K562 (cell line): ENCODE measurements around the gene LGALS3BP. TPM values are rescaled to one million over a fixed set of nuclear protein-coding genes. Genes with fewer than 3 reads are reported as not detected.

Source experiments
- ATAC-seq: fragments of 200-7000 bp; cut with Tn5 transposase; 3 replicates; pipeline ENCODE4 v1.9.1; 2020; ENCODE audit warnings: moderate library complexity
- BruUV-seq: library from RNA; stranded (reverse); fragments of 400-500 nt; replicated peaks from 2 replicates; lab custom pipeline; 2021; lab: Mats Ljungman, UMichigan
- CTCF ChIA-PET: fragments of 300-600 bp; formaldehyde crosslinking; extraction: SDS; loops from one replicate; lab custom pipeline; 2021; ENCODE audit warnings: low intra/inter-chr PET ratio; lab: Yijun Ruan, JAX
- POLR2A ChIA-PET: fragments of 300-600, 350-650 bp; sonication (Branson Sonifier 250); formaldehyde crosslinking; extraction: SDS; loops from one replicate; lab custom pipeline; 2021; ENCODE audit warnings: antibody characterized with exemption, inconsistent platforms; lab: Yijun Ruan, JAX
- DNase-seq, 4 experiments: peaks; one replicate each; pipeline versions ENCODE4 v3.0.0 to v3.0.0-alpha.2; 2011 to 2018; ENCODE audit warnings: low spot score in 3 of 4, mixed read lengths in 3 of 4; ENCODE audit errors: extremely low read depth in 1 of 4
- FAIRE-seq: peaks from 2 replicates; lab custom pipeline; 2011; peaks lifted over from hg19 to GRCh38; lab: Jason Lieb, UNC
- H2AFZ ChIP-seq: 2 replicates; pipeline ENCODE4 v1.6.0; 2011; ENCODE audit warnings: low read depth, low read length, control low read depth, inconsistent platforms
- H3K27ac ChIP-seq: fragments of 200-600 bp; 3 replicates; pipeline ENCODE4 v1.8.0; 2011; ENCODE audit warnings: low read depth, mild to moderate bottlenecking, control low read depth, inconsistent platforms, low read length, moderate library complexity, mixed read lengths; ENCODE audit errors: extremely low read depth
- H3K27me3 ChIP-seq, 2 experiments: fragments of 300-600 bp in 1 of 2; 2 replicates in 1 of 2; 3 replicates in 1 of 2; pipeline versions ENCODE4 v1.6.0 to v1.8.0; 2011; ENCODE audit warnings: inconsistent platforms in 2 of 2, low read length in 2 of 2, mild to moderate bottlenecking in 1 of 2, mixed read lengths in 1 of 2, moderate library complexity in 1 of 2; ENCODE audit not compliant: control insufficient read depth in 2 of 2, insufficient read depth in 2 of 2
- H3K36me3 ChIP-seq: fragments of 300-600 bp; 3 replicates; pipeline ENCODE4 v1.8.0; 2011; ENCODE audit warnings: mild to moderate bottlenecking, low read length, inconsistent platforms; ENCODE audit not compliant: control insufficient read depth, insufficient read depth
- H3K4me1 ChIP-seq, 2 experiments: fragments of 200-600 bp in 1 of 2; replicated peaks in 1 of 2; 2 replicates in 1 of 2; 3 replicates in 1 of 2; pipeline versions ENCODE4 v1.5.1 to v1.8.0; 2011; ENCODE audit warnings: inconsistent platforms in 2 of 2, low read length in 2 of 2, mild to moderate bottlenecking in 1 of 2, mixed read lengths in 1 of 2, moderate library complexity in 1 of 2; ENCODE audit not compliant: control insufficient read depth in 2 of 2, insufficient read depth in 2 of 2
- H3K4me2 ChIP-seq: 2 replicates; pipeline ENCODE4 v1.6.1; 2011; ENCODE audit warnings: low read length, control low read depth, inconsistent platforms, mixed read lengths; ENCODE audit not compliant: insufficient read depth
- H3K4me3 ChIP-seq: fragments of 200-600 bp; sonication (generic), shearing (Covaris generic); 2 replicates; pipeline ENCODE4 v1.5.1; 2016; ENCODE audit warnings: control low read depth, inconsistent platforms
- H3K79me2 ChIP-seq: fragments of 200-600 bp; 3 replicates; pipeline ENCODE4 v1.8.0; 2011; ENCODE audit warnings: low read length, inconsistent platforms; ENCODE audit not compliant: control insufficient read depth, insufficient read depth
- H3K9ac ChIP-seq, 2 experiments: 2 replicates each; pipeline versions ENCODE4 v1.6.0 to v1.6.1; 2011; ENCODE audit warnings: low read depth in 2 of 2, low read length in 2 of 2, control low read depth in 1 of 2, inconsistent platforms in 1 of 2, mild to moderate bottlenecking in 1 of 2, mixed read lengths in 1 of 2; ENCODE audit not compliant: insufficient read depth in 1 of 2
- H3K9me1 ChIP-seq: one replicate; pipeline ENCODE4 v1.6.0; 2011; ENCODE audit warnings: inconsistent platforms, mild to moderate bottlenecking, low read length, moderate library complexity; ENCODE audit not compliant: control insufficient read depth, insufficient read depth
- H3K9me3 ChIP-seq: replicated peaks from 2 replicates; pipeline ENCODE4 v1.5.1; 2011; ENCODE audit warnings: low read depth, low read length, inconsistent platforms; ENCODE audit not compliant: control insufficient read depth, insufficient read depth
- H4K20me1 ChIP-seq: replicated peaks from 2 replicates; pipeline ENCODE4 v1.6.1; 2011; ENCODE audit warnings: low read length, inconsistent platforms, mixed read lengths; ENCODE audit not compliant: control insufficient read depth, insufficient read depth
- CREM ChIP-seq: IDR thresholded peaks from 2 replicates; pipeline ENCODE4 v1.6.1; 2014; ENCODE audit warnings: antibody characterized with exemption, low read depth
- EHMT2 ChIP-seq: fragments of 450-650 bp; IDR thresholded peaks from 2 replicates; pipeline ENCODE4 v1.6.1; 2018; ENCODE audit warnings: antibody characterized with exemption
- EZH2 ChIP-seq: IDR thresholded peaks from 2 replicates; pipeline ENCODE4 v1.6.1; 2012; ENCODE audit warnings: low read depth, mild to moderate bottlenecking, inconsistent platforms, low read length, borderline replicate concordance
- FOSL1 ChIP-seq: fragments of 200-800 bp; sonication (Bioruptor generic); conservative IDR thresholded peaks from 2 replicates; pipeline ENCODE4 v1.6.1; 2016; ENCODE audit warnings: missing genetic modification characterization, missing compliant biosample characterization
- FOXJ2 ChIP-seq: fragments of 200-800 bp; sonication (Bioruptor generic); IDR thresholded peaks from 2 replicates; pipeline ENCODE4 v1.6.1; 2016; ENCODE audit warnings: missing genetic modification characterization, missing compliant biosample characterization
- HOXB6 ChIP-seq: fragments of 250-450 bp; sonication (Bioruptor Pico); IDR thresholded peaks from 2 replicates; pipeline ENCODE4 v1.5.1; 2022; ENCODE audit warnings: mild to moderate bottlenecking, borderline replicate concordance
- KAT8 ChIP-seq: fragments of 450-650 bp; IDR thresholded peaks from 2 replicates; pipeline ENCODE4 v1.6.1; 2016; ENCODE audit warnings: low read depth, mild to moderate bottlenecking
- KLF6 ChIP-seq: fragments of 250-450 bp; sonication (Bioruptor Pico); IDR thresholded peaks from 2 replicates; pipeline ENCODE4 v1.4.0; 2020; ENCODE audit warnings: mild to moderate bottlenecking, moderate library complexity, borderline replicate concordance
- MIER1 ChIP-seq: fragments of 450-650 bp; IDR thresholded peaks from 2 replicates; pipeline ENCODE4 v1.6.1; 2016; ENCODE audit warnings: antibody characterized with exemption, mild to moderate bottlenecking, low read depth
- NR2F6 ChIP-seq: fragments of 450-650 bp; formaldehyde crosslinking; IDR thresholded peaks from 2 replicates; pipeline ENCODE4 v1.4.0; 2020; ENCODE audit warnings: mild to moderate bottlenecking
- NR4A1 ChIP-seq, 2 experiments: fragments of 250-450 bp in 1 of 2; fragments of 450-650 bp in 1 of 2; sonication (Bioruptor Pico) in 1 of 2; IDR thresholded peaks; 2 replicates each; pipeline versions ENCODE4 v1.4.0 to v1.6.1; 2016 to 2020; ENCODE audit warnings: mild to moderate bottlenecking in 2 of 2, missing compliant biosample characterization in 1 of 2, missing genetic modification characterization in 1 of 2, moderate library complexity in 1 of 2
- PHF20 ChIP-seq: fragments of 450-650 bp; IDR thresholded peaks from 2 replicates; pipeline ENCODE4 v1.6.1; 2018; ENCODE audit not compliant: partially characterized antibody
- RNF2 ChIP-seq: sonication (generic); IDR thresholded peaks from 2 replicates; pipeline ENCODE4 v1.6.1; 2016
- ZFP36 ChIP-seq: fragments of 150-350 bp; IDR thresholded peaks from 2 replicates; pipeline ENCODE4 v1.6.1; 2018; ENCODE audit warnings: low read length, low read depth; ENCODE audit not compliant: partially characterized antibody
- ZKSCAN8 ChIP-seq: fragments of 200-800 bp; sonication (Bioruptor generic); IDR thresholded peaks from 2 replicates; pipeline ENCODE4 v1.6.1; 2016; ENCODE audit warnings: missing genetic modification characterization, missing compliant biosample characterization
- ZNF253 ChIP-seq: fragments of 250-450 bp; sonication (Bioruptor Pico); conservative IDR thresholded peaks from 2 replicates; pipeline ENCODE4 v1.6.1; 2021; ENCODE audit warnings: mild to moderate bottlenecking
- ZNF431 ChIP-seq: sonication (generic); formaldehyde crosslinking; IDR thresholded peaks from 2 replicates; pipeline ENCODE4 v1.8.0; 2022; ENCODE audit warnings: mild to moderate bottlenecking, missing genetic modification reagents
- WGBS: fragments of 100-300 bp; shearing (Covaris generic); methylation state at CpG from one replicate; pipeline ENCODE4 v1.1.6; 2016; ENCODE audit warnings: low coverage, mixed read lengths; ENCODE audit not compliant: insufficient coverage; ENCODE audit errors: missing lambda C conversion rate; 5-methylcytosine and 5-hydroxymethylcytosine counted together
- in situ Hi-C: fragments of 300-500 bp; cut with MboI; formaldehyde crosslinking; loops from 4 replicates; pipeline ENCODE4 v1.15.0; 2018; ENCODE audit warnings: inconsistent platforms, mixed read lengths
- intact Hi-C: fragments of 100-400 bp; cut with micrococcal nuclease; formaldehyde crosslinking; loops from 2 replicates; pipeline ENCODE4 v1.14.2; 2022
- polyA plus RNA-seq, 8 experiments: library from polyadenylated mRNA; depleted of rRNA in 4 of 8; stranded (reverse) in 5 of 8; unstranded in 3 of 8; fragments of >200 nt; fragmentation: Nextera tagmentation in 2 of 8; fragmentation: Illumina TruSeq in 1 of 8; extraction: Ambion mirVana in 2 of 8; extraction: Trizol in 1 of 8; gene quantifications; 2 replicates each; pipeline versions ENCODE4 v1.2.1 to v1.2.3, GENCODE V29; 2011 to 2014; ENCODE audit warnings: inconsistent platforms in 1 of 8, missing spikeins in 1 of 8
- total RNA-seq, 7 experiments: library from RNA; depleted of rRNA in 6 of 7; stranded (reverse); fragments of >200 nt in 6 of 7; fragmentation: Illumina TruSeq in 2 of 7; extraction: Trizol in 2 of 7; gene quantifications; 2 replicates each; pipeline versions ENCODE4 v1.2.1 to v1.2.3, GENCODE V29; 2011 to 2021; ENCODE audit warnings: low replicate concordance in 1 of 7
- TF ChIP-seq, protein P1 (sequence below): IDR thresholded peaks from 2 replicates; pipeline ENCODE4 v1.6.1; 2014; ENCODE audit warnings: antibody characterized with exemption

The LGALS3BP gene
- total and polyA plus RNA-seq, 9 of the 15 experiments (the other 6 are each of a cell fraction or from before 2014, with no cell fraction given): 0.39 to 5.3 (median 3.2) TPM

- peaks cover 49 to 92% of the 10 kb centered on the region in 2 experiments for H3K27me3 ChIP-seq
- ChIA-PET CTCF (no interaction called here), POLR2A (interaction anchor here (0.5 kb wide), 1 partner anchor 56 kb away, joined by 4 read pairs; no protein-coding TSS in a partner anchor)
- FAIRE-seq (no peak), DNase-seq (no peak), ATAC-seq (no peak)
- H4K20me1 ChIP-seq: peaks cover 16% of the 10 kb centered on the region
- no TSS peak for BruUV-seq
- peaks cover 7 to 8% of the 10 kb centered on the region in 2 experiments; a peak in 4 of 5 replicates for H3K4me1 ChIP-seq
- H2AFZ ChIP-seq: no peak overlapping the region
- TF ChIP-seq PHF20: no peak
- 0 out of 2 replicates have a peak, but pooled peaks have one; percentile 48 for TF ChIP-seq EZH2
- no peaks in the 10 kb centered on the region for H3K9me1 ChIP-seq
- no peaks in the 10 kb centered on the region for H3K79me2 ChIP-seq
- H3K4me3 ChIP-seq: no peak overlapping the region
- H3K27ac ChIP-seq: no peak overlapping the region
- WGBS: 9% methylated on average over 12 of the region's 12 CpGs
- intact Hi-C loops: no loop called here
- in situ Hi-C loops: no loop called here
- no peak overlapping the region for H3K4me2 ChIP-seq
- H3K36me3 ChIP-seq: no peaks in the 10 kb centered on the region
- no peak overlapping the region for H3K9ac ChIP-seq
- no peaks in the 10 kb centered on the region for H3K9me3 ChIP-seq
These were observed 22.6 kb downstream of the LGALS3BP start for GRCh38 chr17:78957128-78957527.

DNA sequence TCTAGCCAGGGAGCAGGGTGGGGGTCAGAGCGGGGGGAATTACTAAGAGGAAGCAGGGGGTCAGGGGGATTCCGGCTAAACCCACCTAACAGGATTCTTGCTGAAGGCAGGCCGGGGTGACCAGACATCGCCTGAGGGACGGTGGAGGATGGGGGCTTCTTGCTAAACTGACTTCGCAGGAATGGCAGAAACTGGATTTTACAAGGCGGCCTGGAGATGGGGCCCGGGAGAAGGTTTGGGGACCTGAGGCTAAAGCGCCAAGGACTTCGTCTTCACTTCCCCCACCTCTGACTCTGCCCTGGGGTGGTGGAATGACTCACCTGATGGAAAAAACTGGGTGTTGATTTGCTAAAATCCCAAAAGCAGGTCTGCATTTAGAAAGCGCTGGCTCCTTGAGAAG is 23.5 kb downstream of the LGALS3BP start:
- Histone ChIP-seq H3K36me3 (no peaks in the 10 kb centered on the region), H3K4me2 (no peak overlapping the region), H3K4me3 (no peak overlapping the region), H3K9me1 (no peaks in the 10 kb centered on the region), H4K20me1 (peaks cover 16% of the 10 kb centered on the region), H3K9me3 (no peaks in the 10 kb centered on the region), H3K79me2 (no peaks in the 10 kb centered on the region), H3K4me1 (peaks cover 7 to 8% of the 10 kb centered on the region in 2 experiments; a peak in 4 of 5 replicates), H3K9ac (no peak overlapping the region), H3K27ac (no peak overlapping the region), H3K27me3 (peaks cover 53 to 92% of the 10 kb centered on the region in 2 experiments), H2AFZ (no peak overlapping the region)
- BruUV-seq: no TSS peak
- FAIRE-seq (no peak), ATAC-seq (no peak), DNase-seq (no peak)
- CTCF ChIA-PET: no interaction called here
- POLR2A ChIA-PET: no interaction called here
- 9% methylated on average over 8 of the region's 11 CpGs for WGBS
- intact Hi-C loops: no loop called here
- in situ Hi-C loops: no loop called here
- TF ChIP-seq ZKSCAN8 (CRISPR knock-in tag): no peak
- TF ChIP-seq NR4A1 (CRISPR knock-in tag; IDR thresholded peaks at IDR 0.05): no peak
- TF ChIP-seq NR4A1 (tag; IDR thresholded peaks at IDR 0.05): no peak
- TF ChIP-seq ZNF253 (CRISPR knock-in tag): no peak
- TF ChIP-seq MIER1: no peak
- no peak for TF ChIP-seq FOXJ2 (tag)
- TF ChIP-seq KLF6 (CRISPR knock-in tag): no peak
- TF ChIP-seq, protein P1, sequence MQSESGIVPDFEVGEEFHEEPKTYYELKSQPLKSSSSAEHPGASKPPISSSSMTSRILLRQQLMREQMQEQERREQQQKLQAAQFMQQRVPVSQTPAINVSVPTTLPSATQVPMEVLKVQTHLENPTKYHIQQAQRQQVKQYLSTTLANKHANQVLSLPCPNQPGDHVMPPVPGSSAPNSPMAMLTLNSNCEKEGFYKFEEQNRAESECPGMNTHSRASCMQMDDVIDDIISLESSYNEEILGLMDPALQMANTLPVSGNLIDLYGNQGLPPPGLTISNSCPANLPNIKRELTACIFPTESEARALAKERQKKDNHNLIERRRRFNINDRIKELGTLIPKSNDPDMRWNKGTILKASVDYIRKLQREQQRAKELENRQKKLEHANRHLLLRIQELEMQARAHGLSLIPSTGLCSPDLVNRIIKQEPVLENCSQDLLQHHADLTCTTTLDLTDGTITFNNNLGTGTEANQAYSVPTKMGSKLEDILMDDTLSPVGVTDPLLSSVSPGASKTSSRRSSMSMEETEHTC: no peak
- TF ChIP-seq EHMT2: no peak
- TF ChIP-seq RNF2: no peak
- TF ChIP-seq ZFP36: no peak
- no peak for TF ChIP-seq HOXB6 (CRISPR knock-in tag)
- no peak for TF ChIP-seq KAT8
- TF ChIP-seq CREM: no peak
- TF ChIP-seq NR2F6 (CRISPR knock-in tag): no peak
- TF ChIP-seq ZNF431: no peak
- TF ChIP-seq FOSL1 (tag): no peak
